Embryonic facial prominence (tissue), 1 donor: ENCODE results near the gene FADS2.

Source experiments
- DNase-seq: peaks from one replicate; pipeline ENCODE4 v3.0.0-alpha.2; 2016; ENCODE audit errors: extremely low spot score

FADS2 gene

DNA sequence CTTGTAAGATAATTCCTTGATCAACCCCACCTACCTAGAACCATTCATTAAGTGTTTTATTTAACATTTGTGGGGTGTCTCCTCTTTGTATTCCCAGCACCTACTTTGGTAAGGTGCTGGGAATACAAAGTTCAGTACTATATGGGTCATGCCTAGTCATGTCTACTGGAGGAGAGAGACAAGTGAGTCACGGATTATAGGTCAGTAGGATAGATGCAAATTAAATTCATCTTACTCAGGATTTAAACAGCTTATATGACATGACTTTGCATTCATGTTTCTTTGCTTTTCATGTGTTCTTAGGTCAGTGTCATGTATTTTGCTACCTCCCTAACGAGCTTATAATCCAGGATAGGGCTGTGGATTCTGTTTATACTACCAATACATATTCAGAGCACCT, 7.9 kb upstream of the FADS2 start:
- DNase-seq = no peak

DNA sequence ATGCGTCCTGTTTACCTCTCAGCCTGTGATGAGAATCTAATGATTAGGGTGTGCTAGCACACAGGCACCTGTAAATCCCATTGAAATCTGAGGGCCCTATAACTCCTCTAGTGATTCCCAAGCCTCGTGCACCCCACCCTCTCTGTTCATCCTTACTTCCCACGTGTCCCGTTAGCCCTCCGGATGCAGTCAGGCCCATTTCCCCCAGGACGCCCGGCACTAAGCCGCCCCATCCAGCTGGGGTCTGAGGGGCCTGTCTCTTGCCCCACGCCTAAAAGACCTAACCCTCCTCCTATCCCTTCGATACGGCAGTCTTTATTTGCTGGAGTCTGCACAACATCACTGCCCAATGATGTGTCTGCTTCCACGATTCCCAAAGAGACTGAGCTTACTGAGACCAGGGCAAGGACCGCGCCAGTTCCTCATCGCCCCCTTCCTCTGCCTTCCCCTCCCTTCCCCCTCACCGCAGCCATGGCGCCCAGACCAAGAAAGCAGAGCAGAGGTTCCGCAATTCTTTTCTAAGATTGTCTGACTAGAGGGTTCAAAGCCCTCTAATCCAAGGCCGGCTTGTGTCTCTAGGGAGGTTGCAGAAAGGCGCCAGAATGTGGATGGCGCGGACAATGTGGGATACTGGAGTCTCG, 1.1 kb upstream of the FADS2 start:
- DNase-seq = no peak

DNA sequence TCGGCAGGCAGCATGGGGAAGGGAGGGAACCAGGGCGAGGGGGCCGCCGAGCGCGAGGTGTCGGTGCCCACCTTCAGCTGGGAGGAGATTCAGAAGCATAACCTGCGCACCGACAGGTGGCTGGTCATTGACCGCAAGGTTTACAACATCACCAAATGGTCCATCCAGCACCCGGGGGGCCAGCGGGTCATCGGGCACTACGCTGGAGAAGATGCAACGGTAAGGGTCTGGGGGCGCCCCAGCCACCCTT, 204 bp downstream of the FADS2 start:
- DNase-seq = no peak

DNA sequence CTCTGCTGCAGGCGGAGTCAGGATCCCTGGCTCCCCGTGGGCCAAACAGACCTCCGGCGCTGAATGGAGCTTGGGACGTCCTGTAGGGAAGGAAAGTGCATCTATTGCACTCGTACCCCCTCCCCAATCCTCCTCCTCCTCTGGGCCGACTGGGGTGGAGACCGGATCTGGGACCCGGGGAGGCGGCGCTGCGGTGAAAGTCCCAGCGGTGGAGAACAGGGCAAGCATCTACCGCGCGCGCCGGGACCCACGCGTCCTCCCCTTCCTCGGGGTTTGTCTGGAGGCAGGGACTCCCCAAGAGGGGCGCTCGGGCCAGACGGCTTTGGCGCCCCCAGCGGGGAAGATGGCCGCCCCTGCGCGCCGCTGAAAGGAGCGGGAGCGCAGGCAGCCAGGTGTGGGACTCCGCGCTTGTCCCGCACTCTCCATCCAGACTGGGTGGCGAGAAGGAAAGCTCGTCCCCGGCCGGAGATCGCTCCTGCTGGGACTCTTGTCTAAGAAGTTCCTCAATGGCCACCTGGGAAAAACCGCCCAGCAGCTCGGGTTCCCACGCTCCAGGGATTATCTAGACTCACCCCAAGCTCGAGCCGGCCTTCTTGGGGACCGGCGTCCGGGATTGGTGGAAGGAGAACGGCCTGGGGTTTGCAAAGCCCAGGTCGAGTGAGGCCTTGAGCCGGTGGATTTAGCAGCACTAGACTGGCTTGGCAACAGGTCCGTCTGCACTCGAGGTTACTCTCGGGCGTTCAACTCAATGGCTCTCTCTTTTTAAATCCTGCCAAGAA, 718 bp downstream of the FADS2 start:
- DNase-seq = no peak

DNA sequence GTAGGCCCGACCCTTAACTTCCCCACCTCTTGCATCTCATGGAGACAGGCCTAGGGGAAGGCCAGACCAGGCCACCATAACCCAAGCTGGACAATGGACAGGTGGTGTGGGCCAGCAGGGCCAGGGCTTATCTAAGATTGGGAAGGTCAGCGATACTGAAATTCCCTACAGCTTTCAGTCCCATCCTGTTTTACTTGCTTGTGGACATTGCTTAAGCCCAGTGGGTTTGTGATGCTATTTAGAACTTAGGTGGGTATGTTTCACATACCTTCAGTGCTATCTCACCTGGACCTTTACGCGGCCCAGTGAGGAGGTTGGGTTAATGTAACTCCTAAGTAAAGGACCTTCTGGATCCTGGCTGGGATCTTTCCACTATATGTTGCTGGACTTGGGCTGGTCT, 1.7 kb downstream of the FADS2 start:
- DNase-seq = no peak

DNA sequence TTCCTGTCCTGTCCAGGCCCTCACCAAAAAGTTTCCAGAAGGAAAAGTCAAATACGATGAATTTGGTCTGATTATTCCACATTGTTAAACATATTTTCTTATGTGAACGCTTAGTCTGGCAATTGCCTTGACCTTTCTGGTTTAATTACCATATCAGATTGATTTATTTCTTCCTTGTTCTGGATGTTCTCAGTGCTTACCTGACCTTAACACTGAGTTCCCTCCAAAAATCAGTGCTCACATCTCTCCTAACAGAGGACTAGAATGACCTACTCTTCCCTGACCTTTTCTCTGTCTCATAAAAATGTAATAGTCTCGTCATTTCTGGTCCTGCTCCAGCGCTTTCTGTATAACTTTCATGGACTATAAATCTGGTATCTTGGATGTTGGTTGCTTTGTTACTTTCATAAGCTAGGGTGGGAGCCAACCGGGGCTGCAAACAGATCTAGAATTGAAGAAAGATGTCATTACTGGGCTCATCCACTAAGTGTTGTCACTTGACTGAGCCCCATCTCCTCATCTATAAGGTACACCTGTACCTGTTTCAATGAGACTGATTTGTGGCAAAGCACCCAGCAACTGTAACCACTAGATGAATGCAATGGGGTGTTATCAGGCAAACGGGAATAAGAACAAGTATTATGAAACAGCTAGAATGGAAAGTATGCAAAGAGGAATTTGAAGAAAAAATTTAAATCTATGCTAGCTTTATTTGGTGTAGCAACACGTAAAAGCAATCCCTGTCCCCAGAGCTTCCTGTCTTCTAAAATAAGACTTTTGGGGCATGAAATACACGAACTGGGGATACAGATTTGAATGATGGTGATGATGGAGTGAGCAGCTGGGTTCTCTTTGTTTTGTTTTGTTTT, 2.4 kb downstream of the FADS2 start:
- no peak for DNase-seq

DNA sequence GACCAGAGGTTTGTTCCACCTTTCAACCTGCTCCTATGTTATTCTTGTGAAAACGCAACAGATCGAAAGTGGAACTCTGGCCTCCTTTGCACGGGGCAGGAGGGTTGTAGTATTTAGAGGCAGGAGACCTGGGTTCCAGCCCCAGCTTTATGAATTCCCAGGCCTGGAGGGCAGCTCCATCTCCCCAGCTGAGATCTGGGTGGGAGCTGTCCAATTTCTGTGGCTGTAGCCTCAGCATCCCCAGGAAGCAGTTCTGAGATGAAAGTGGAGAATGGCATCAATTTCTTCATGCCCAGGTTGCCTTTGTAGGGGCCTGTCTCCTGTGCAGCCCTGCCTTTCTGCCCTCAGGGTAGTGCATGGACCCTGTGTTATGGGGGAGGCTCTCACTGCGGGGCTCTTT, 4.1 kb downstream of the FADS2 start:
- DNase-seq = no peak

DNA sequence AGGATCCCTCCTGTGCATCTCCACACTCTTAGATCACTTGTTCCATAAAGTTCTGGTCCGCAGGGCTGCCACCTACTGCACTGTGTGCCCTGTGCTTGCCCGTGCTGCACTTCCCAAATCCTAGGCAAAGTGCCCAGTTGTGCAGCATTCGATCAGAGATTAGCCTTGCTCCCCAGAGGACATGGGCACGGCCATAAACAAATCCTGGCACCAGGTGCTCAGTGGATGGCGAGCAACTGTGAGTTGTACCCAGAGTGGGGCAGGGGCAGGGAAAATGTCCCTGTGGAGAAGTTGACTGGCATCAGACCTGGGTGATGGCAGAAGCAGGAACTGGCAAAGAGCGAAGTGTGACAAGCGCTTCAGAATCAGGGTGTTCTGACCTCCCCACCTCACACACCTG, 4.7 kb downstream of the FADS2 start:
- no peak for DNase-seq

DNA sequence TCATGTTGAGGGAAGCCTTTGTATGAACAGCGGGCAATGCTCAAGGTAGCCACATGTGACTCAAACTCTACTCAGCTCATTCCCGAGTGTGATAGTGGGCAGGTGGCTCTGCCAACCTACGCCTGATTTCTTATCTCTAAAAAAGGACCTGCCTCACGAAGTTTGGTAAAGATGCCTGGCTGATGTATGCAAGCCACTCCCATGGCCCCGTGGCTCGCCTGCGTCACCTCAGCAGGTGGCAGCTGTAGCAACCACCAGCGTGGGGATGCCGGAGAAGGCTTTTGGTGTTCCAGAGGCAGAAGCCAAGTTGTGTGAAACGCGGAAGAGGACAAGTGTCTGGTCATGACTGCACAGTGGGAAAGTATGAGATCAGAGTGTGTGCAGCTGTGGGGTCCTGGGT, 5.4 kb downstream of the FADS2 start:
- DNase-seq = no peak

DNA sequence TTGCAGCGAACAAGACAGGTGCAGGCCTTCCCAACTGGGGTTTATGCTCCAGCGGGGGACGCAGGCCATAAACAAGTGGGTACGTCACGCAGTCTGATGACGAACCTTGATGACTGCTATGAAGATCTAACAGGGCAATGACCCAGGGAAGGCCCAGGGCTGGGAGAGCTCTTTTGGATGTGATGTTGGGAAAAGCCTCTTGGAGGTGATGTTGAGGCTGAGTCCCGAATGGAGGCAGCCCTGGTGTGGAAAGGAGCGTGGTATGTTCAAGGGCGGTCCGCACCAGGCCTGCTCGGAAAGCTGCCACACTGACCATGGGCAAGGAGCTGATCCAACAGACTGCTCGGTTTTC, 5.8 kb downstream of the FADS2 start:
- DNase-seq = no peak

DNA sequence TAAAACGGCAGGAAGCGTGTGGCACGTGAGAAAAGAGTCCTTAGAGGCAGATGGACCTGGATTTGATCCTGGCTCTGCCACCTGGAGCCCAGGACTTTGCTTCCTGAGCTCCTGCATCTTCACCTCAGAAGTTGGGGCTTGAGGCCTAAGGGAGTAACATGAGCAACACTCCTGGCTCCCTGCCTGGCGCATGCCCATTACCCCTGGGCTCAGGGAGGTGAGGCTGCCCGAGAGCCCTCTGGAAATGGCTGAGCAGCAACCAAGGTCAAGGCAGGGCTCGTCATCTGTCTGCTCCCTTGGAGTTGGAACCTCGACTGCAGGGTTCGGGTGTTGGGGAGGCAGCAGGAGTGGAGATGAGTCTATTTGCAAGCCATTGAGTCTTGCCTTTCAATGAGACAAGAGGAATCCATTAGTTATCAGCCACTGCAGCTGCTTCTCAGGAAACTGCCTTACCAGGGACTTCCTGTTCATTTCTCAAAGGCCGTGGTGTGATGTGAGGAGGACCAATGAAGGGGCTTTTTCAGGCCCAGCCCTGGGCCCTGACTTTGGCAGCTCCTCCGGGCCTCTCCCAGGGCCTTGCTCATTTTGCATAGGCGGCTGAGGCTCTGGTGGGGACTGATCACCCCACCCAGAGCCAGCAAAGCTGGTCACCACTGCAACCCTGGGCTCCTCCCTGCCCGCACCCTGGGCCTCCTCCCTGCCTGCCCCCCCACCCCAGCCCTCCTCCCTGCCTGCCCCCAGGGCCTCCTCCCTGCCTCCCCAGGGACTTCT, 6.4 kb downstream of the FADS2 start:
- no peak for DNase-seq

DNA sequence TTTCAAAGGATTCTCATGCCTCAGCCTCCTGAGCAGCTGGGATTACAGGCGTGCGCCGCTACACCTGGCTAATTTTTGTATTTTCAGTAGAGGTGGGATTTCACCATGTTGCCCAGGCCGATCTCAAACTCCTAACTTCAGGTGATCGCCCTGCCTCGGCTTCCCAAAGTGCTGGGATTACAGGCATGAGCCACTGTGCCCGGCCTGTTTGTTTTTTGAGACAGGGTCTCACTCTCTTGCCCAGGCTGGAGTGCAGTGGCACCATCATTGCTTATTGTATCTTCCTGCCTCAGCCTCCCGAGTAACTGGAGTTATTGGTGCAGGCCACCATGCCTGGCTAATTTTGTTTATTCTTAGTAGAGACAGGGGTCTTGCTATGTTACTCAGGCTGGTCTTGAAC, 8.1 kb downstream of the FADS2 start:
- DNase-seq = no peak

DNA sequence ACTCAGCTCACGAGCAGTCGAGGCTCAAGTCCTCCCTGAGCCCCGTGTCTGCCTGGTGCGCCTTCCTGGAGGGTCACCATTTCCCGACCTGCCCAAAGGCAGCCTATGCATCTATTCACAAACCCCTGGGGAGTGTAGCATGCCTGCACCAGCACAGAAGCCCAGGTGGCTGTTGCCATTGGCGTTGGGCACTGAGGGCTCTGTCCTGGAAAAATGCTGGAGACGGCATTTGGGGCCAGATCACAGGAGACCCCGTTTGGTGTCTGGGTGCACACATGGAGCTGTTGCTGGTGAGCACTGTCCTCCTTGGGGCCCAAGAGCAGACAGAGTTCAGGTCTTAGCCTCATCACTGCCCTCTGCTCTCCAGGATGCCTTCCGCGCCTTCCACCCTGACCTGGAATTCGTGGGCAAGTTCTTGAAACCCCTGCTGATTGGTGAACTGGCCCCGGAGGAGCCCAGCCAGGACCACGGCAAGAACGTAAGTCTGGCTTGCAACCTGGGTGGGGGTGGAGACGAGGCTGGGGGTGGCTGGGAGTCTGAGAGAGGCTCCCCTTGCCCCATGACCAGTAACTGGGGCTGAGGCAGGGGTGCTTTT, 9.4 kb downstream of the FADS2 start:
- no peak for DNase-seq

DNA sequence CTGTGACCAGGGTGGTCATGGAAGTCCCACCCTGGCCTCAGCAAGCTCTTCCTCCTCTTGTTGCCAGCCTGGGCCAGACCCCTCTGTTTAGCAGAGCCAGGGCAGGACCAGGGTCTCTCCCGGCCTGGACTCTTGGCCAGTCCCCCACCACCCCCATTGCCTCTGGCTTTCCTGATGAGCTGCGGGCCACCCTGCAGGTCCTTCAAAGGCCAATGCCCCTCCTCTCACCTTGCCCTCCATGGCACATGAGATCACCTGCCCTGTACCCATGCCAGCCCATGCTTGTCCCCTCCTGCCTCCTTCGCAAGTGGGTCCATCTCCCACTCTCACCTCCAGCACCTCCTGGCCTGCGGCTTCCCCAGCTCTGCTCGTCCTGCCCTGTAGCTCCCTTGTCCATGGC, 10.4 kb downstream of the FADS2 start:
- no peak for DNase-seq

DNA sequence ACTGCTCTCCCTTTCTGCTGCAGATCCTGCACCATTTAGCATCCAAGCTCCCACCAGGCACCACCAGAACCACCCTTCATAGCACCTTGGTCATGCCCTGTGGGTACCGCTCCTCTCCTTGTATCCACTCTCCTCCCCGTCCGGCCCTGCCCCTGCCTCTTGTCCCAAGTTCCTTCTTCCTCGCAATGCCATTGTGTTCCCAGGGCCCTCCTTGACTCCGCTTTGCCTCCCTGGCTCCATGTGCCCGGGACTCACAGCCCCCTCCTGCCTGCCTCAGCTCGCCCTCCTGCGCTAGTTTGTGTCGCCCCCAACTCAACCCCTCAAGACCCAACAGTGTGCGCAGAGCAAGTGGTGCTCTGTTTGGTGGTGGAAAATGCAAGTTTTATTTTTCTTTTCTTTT, 10.8 kb downstream of the FADS2 start:
- DNase-seq = no peak

DNA sequence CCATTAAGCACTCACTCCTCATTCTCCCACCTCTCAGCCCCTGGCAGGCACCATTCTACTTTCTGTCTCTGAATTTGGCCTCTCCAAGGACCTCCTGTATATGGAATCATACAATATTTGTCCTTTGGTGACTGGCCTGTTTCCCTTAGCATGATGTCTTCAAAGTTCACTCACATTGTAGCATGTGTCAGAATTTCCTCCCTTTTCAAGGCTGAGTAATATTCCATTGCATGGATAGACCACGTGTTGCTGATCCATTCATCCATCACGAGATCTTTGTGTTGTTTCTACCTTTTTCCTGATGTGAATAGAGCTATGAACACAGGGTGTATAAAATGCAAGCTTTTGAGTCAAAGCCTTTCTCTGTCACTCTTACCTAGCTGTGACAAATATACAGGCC, 11.6 kb downstream of the FADS2 start:
- DNase-seq = no peak

DNA sequence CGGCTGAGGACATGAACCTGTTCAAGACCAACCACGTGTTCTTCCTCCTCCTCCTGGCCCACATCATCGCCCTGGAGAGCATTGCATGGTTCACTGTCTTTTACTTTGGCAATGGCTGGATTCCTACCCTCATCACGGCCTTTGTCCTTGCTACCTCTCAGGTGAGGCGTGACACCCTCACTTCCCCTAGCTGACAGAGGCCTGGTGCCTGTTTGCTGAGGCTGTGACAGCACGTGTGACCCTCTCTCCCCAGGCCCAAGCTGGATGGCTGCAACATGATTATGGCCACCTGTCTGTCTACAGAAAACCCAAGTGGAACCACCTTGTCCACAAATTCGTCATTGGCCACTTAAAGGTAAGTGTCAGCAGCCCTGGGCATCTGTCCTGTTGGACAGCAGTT, 12.3 kb downstream of the FADS2 start:
- no peak for DNase-seq

DNA sequence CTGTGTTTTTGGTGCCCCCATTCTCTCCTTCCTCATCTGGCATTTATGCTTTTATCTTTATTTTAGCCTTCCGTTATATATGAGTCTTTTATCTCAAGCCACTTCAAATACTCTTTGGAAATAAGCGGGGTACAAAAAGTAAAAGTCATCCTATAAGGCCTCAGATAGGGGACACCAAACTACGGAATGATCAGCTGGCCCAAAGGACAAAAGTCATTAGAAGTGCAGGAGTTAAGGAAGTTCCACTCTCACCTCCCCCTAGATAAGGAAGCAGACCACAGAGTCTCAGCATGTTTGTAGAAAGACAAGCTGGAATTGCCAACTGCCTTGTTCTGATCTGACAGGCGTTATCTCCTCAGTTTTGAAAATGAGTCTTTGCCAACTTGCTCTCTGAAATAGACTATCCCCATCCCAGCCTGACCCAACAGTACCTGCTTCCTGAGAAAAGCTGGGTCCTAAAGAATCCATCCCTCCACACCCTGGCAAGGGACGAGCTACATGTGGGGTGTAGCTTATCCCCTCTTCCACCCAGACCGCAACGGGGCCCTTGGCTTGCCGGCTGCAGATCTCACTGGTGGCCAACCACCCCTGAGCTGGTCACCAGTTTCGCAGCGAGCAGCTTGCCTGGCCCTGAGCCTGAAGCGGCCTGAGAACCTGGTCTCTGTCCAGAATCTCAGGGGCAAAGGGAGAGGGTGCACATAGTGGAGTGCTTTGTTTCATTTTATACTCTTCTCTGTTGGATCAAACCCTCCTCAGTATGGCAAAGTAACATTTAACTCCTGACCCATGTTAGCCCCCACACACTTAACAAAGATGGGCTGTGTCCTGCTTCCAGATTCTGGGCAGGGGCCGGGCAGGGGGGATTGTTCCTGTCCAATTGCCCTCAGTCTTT, 13.8 kb downstream of the FADS2 start:
- DNase-seq = no peak

DNA sequence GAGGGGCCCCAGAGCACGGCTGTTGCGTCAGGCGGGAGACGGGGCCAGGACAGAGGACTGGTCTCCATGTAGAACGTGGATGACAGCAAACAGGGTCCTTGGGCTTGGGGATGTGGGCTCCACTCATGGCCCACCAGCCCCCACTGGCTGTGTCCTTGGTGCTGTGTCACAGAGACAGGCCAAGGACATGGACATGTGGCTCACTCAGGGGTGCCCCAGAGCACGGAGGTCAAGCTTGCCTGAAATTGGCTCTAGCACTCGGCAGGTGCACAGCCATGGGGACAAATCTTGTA, 14.4 kb downstream of the FADS2 start:
- no peak for DNase-seq

DNA sequence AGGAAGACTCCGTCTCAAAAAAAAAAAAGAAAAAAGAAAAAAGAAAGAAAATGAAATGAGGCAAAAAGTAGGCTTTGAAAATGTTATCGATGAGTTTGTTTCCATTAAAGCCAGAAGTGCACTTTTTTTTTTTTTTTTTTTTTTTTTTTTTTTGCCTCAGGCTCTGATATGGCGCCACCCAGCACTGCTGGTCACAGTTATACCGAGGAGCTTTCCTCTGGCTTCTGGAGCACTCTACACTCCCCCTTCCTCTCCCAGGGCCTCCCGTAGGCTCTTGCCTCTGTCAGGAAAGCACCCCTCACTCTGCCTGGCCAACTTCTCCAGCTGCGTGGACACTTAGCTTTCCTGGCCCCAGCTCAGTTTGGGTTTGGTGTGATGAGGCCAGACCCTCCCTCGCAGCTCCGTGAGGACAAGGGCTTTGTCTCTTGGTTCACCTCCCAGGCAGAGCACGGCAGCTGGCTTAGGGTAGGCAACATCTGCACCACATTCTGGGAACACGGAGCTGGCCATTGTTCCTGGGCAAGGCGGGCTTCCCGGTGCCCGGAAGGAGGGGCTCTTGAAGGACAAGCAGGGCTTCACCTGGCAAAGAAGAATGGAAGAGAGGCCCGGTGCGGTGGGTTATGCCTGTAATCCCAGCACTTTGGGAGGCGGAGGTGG, 16.9 kb downstream of the FADS2 start:
- no peak for DNase-seq
